Measurements from ENCODE around the gene PPP2R3A. TPM values are rescaled to one million over a fixed set of nuclear protein-coding genes. Genes with fewer than 3 reads are reported as not detected.
"Not testable (repeated sequence)": the region's sequence is repeated elsewhere in the genome, so short reads cannot be mapped to it uniquely, and the experiment has no call there.

Gene PPP2R3A
- total and polyA plus RNA-seq, 2 donors from 2014 or later, result 16.6 to 71.9 TPM

DNA sequence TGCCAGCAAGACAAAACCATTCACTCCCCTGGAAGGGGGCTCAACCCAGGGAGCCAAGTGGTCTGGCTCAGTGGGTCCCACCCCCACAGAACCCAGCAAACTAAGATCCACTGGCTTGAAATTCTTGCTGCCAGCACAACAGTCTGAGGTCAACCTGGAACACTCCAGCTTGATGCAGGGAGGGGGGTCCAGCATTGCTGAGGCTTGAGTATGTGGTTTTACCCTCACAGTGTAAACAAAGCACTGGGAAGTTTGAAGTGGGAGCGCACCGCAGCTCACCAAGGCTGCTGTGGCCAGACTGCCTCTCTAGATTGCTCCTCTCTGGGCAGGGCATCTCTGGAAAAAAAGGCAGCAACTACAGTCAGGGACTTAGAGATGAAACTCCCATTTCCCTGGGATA, 148.9 kb downstream of the PPP2R3A start:
- intact Hi-C loops (cut with DNase I), result no loop called here
- no peak for FAIRE-seq
- H3K9ac ChIP-seq (ENCODE audit: low read length in 3 of 3), result no peak overlapping the region
- peaks cover 3 to 15% (median 3%) of the 10 kb centered on the region in 3 donors for H3K36me3 ChIP-seq (ENCODE audit: control insufficient read depth in 2 of 3, insufficient read depth in 3 of 3, low read length in 3 of 3)
- H3K4me3 ChIP-seq (ENCODE audit: low read length in 3 of 3), result no peak overlapping the region
- no peaks in the 10 kb centered on the region for H3K4me1 ChIP-seq (ENCODE audit: control insufficient read depth in 2 of 3, insufficient read depth in 2 of 3, low read depth in 1 of 3, low read length in 3 of 3)
- no peaks in the 10 kb centered on the region for H3K27me3 ChIP-seq (ENCODE audit: control insufficient read depth, insufficient read depth, low read length)
- no peaks in the 10 kb centered on the region for H3K9me3 ChIP-seq (ENCODE audit: control insufficient read depth in 2 of 3, insufficient read depth in 1 of 3, low read length in 3 of 3)
- TF ChIP-seq, protein P1, sequence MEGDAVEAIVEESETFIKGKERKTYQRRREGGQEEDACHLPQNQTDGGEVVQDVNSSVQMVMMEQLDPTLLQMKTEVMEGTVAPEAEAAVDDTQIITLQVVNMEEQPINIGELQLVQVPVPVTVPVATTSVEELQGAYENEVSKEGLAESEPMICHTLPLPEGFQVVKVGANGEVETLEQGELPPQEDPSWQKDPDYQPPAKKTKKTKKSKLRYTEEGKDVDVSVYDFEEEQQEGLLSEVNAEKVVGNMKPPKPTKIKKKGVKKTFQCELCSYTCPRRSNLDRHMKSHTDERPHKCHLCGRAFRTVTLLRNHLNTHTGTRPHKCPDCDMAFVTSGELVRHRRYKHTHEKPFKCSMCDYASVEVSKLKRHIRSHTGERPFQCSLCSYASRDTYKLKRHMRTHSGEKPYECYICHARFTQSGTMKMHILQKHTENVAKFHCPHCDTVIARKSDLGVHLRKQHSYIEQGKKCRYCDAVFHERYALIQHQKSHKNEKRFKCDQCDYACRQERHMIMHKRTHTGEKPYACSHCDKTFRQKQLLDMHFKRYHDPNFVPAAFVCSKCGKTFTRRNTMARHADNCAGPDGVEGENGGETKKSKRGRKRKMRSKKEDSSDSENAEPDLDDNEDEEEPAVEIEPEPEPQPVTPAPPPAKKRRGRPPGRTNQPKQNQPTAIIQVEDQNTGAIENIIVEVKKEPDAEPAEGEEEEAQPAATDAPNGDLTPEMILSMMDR (IDR thresholded peaks at IDR 0.05; ENCODE audit: borderline replicate concordance, extremely low read depth, insufficient read depth), result no peak
- no peak for DNase-seq
- H3K27ac ChIP-seq (ENCODE audit: low read depth in 2 of 2, low read length in 2 of 2), result no peak overlapping the region

DNA sequence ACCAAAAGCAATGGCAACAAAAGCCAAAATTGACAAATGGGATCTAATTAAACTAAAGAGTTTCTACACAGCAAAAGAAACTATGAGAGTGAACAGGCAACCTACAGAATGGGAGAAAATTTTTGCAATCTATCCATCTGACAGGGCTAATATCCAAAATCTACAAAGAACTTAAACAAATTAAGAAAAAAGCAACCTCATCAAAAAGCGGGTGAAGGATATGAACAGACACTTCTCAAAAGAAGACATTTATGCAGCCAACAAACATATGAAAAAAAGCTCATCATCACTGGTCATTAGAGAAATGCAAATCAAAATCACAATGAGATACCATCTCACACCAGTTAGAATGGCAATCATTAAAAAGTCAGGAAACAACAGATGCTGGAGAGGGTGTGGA, 153.8 kb downstream of the PPP2R3A start:
- intact Hi-C loops (cut with DNase I); H3K27ac ChIP-seq (ENCODE audit: low read depth in 2 of 2, low read length in 2 of 2); H3K36me3 ChIP-seq (ENCODE audit: control insufficient read depth in 2 of 3, insufficient read depth in 3 of 3, low read length in 3 of 3); H3K27me3 ChIP-seq (ENCODE audit: control insufficient read depth, insufficient read depth, low read length); H3K9me3 ChIP-seq (ENCODE audit: control insufficient read depth in 2 of 3, insufficient read depth in 1 of 3, low read length in 3 of 3); DNase-seq; H3K4me1 ChIP-seq (ENCODE audit: control insufficient read depth in 2 of 3, insufficient read depth in 2 of 3, low read depth in 1 of 3, low read length in 3 of 3); FAIRE-seq; H3K4me3 ChIP-seq (ENCODE audit: low read length in 3 of 3); H3K9ac ChIP-seq (ENCODE audit: low read length in 3 of 3): not testable (repeated sequence)

DNA sequence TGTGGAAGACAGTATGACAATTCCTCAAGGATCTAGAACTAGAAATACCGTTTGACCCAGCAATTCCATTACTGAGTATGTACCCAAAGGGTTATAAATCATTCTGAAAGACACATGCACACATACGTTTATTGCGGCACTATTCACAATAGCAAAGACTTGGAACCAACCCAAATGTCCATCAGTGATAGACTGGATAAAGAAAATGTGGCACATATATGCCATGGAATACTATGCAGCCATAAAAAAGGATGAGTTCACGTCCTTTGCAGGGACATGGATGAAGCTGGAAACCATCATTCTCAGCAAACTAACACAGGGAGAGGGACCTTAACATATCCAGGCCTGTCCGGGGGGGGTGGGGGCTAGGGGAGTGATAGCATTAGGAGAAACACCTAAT, 154.3 kb downstream of the PPP2R3A start:
- intact Hi-C loops (cut with DNase I); FAIRE-seq: not testable (repeated sequence)

DNA sequence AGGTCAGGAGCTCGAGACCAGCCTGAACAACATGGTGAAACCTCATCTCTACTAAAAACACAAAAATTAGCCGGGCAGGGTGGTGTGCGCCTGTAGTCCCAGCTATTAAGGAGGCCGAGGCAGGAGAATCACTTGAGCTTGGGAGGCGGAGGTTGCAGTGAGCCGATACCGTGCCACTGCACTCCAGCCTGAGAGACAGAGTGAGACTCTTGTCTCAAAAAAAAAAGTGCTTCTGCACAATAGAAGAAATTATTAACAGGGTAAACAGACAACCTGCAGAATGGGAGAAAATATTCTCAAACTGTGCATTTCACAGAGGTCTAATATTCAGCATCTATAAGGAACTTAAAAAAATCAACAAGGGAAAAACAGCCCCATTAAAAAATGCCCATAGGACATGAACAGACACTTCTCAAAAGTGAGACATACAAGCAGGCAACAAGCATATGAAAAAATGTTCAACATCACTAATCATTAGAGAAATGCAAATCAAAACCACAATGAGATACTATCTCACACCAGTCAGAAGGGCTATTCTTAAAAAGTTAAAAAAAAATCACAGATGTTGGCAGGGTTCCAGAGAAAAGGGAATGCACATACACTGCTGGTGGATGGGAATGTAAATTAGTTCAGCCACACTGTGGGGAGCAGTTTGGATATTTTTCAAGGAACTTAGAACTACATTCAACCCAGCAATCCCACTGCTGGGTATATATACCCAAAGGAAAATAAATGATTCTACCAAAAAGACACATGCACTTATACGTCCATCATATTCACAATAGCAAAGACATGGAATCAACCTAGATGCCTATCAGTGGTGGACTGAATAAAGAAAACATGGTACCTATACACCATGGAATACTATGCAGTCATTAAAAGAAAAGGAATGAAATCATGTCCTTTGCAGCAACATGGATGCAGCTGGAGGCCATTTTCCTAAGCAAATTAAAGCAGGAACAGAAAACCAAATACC, 155.1 kb downstream of the PPP2R3A start:
- Histone ChIP-seq H3K4me3 (ENCODE audit: low read length in 3 of 3) (no peak overlapping the region), H3K27ac (ENCODE audit: low read depth in 2 of 2, low read length in 2 of 2) (no peak overlapping the region), H3K9ac (ENCODE audit: low read length in 3 of 3) (no peak overlapping the region), H3K27me3 (ENCODE audit: control insufficient read depth, insufficient read depth, low read length) (no peaks in the 10 kb centered on the region), H3K4me1 (ENCODE audit: control insufficient read depth in 2 of 3, insufficient read depth in 2 of 3, low read depth in 1 of 3, low read length in 3 of 3) (no peaks in the 10 kb centered on the region), H3K36me3 (ENCODE audit: control insufficient read depth in 2 of 3, insufficient read depth in 3 of 3, low read length in 3 of 3) (peaks cover 0 to 8% (median 2%) of the 10 kb centered on the region in 3 donors), H3K9me3 (ENCODE audit: control insufficient read depth in 2 of 3, insufficient read depth in 1 of 3, low read length in 3 of 3) (no peaks in the 10 kb centered on the region)
- DNase-seq (peak in 2 of 5 donors; percentile 45 to 54), FAIRE-seq (no peak)
- intact Hi-C loops (cut with DNase I), result no loop called here
- TF ChIP-seq, protein P1 (IDR thresholded peaks at IDR 0.05; ENCODE audit: borderline replicate concordance, extremely low read depth, insufficient read depth), result no peak

More for the DNA sequence above, 154.3 kb downstream of the PPP2R3A start:
- H3K4me1 ChIP-seq (ENCODE audit: control insufficient read depth in 2 of 3, insufficient read depth in 2 of 3, low read depth in 1 of 3, low read length in 3 of 3); H3K9ac ChIP-seq (ENCODE audit: low read length in 3 of 3); H3K27me3 ChIP-seq (ENCODE audit: control insufficient read depth, insufficient read depth, low read length); H3K27ac ChIP-seq (ENCODE audit: low read depth in 2 of 2, low read length in 2 of 2); H3K36me3 ChIP-seq (ENCODE audit: control insufficient read depth in 2 of 3, insufficient read depth in 3 of 3, low read length in 3 of 3); H3K4me3 ChIP-seq (ENCODE audit: low read length in 3 of 3); DNase-seq; H3K9me3 ChIP-seq (ENCODE audit: control insufficient read depth in 2 of 3, insufficient read depth in 1 of 3, low read length in 3 of 3): not testable (repeated sequence)

All from kidney (tissue), 14 donors.